H9 (cell line): ENCODE measurements around the gene WBP1L. TPM values are rescaled to one million over a fixed set of nuclear protein-coding genes. Genes with fewer than 3 reads are reported as not detected.

ENCODE experiments used
- DNase-seq: peaks from one replicate; pipeline ENCODE4 v3.0.0-alpha.2; 2017
- H2AFZ ChIP-seq: one replicate; pipeline ENCODE4 v1.6.1; 2013; ENCODE audit warnings: mild to moderate bottlenecking, low read length, control low read depth, moderate library complexity
- H2AK5ac ChIP-seq: 2 replicates; pipeline ENCODE4 v1.6.1; 2013; ENCODE audit warnings: low read length, control low read depth, mixed read lengths; ENCODE audit not compliant: insufficient read length
- H2BK120ac ChIP-seq: one replicate; pipeline ENCODE4 v1.6.1; 2013; ENCODE audit warnings: low read depth, mild to moderate bottlenecking, low read length, control low read depth, inconsistent platforms; ENCODE audit not compliant: poor library complexity, severe bottlenecking
- H2BK12ac ChIP-seq: 2 replicates; pipeline ENCODE4 v1.6.1; 2013; ENCODE audit warnings: low read length, control low read depth, mixed read lengths, low read depth; ENCODE audit not compliant: insufficient read length
- H2BK15ac ChIP-seq: 2 replicates; pipeline ENCODE4 v1.6.1; 2013; ENCODE audit warnings: low read depth, low read length, control low read depth
- H2BK20ac ChIP-seq: one replicate; pipeline ENCODE4 v1.6.1; 2013; ENCODE audit warnings: low read depth, mild to moderate bottlenecking, low read length, control low read depth, inconsistent platforms; ENCODE audit not compliant: poor library complexity, severe bottlenecking
- H2BK5ac ChIP-seq: 2 replicates; pipeline ENCODE4 v1.6.1; 2013; ENCODE audit warnings: low read length, control low read depth, mixed read lengths; ENCODE audit not compliant: insufficient read length
- H3K14ac ChIP-seq: 2 replicates; pipeline ENCODE4 v1.6.1; 2013; ENCODE audit warnings: low read length, control low read depth; ENCODE audit not compliant: insufficient read depth
- H3K18ac ChIP-seq: 2 replicates; pipeline ENCODE4 v1.6.1; 2013; ENCODE audit warnings: low read depth, mild to moderate bottlenecking, mixed read lengths, low read length, control low read depth; ENCODE audit not compliant: insufficient read length
- H3K23ac ChIP-seq: 2 replicates; pipeline ENCODE4 v1.6.1; 2013; ENCODE audit warnings: low read length, control low read depth, mixed read lengths, low read depth; ENCODE audit not compliant: insufficient read length
- H3K23me2 ChIP-seq: 2 replicates; pipeline ENCODE4 v1.6.1; 2013; ENCODE audit warnings: low read depth, mild to moderate bottlenecking, mixed read lengths, low read length, control low read depth; ENCODE audit not compliant: insufficient read length, poor library complexity, severe bottlenecking
- H3K27ac ChIP-seq: 2 replicates; pipeline ENCODE4 v1.5.1; 2013; ENCODE audit warnings: low read length, control low read depth, mixed read lengths, low read depth; ENCODE audit not compliant: insufficient read length
- H3K27me3 ChIP-seq: 2 replicates; pipeline ENCODE4 v1.6.1; 2013; ENCODE audit warnings: low read length, control low read depth, inconsistent platforms; ENCODE audit not compliant: insufficient read depth
- H3K4ac ChIP-seq: 2 replicates; pipeline ENCODE4 v1.6.1; 2013; ENCODE audit warnings: low read depth, mild to moderate bottlenecking, control low read depth, inconsistent platforms, low read length, moderate library complexity
- H3K4me1 ChIP-seq: 2 replicates; pipeline ENCODE4 v1.6.1; 2013; ENCODE audit warnings: low read length, control low read depth, inconsistent platforms; ENCODE audit not compliant: insufficient read depth
- H3K4me2 ChIP-seq: 2 replicates; pipeline ENCODE4 v1.6.1; 2013; ENCODE audit warnings: low read length, control low read depth, mixed read lengths; ENCODE audit not compliant: insufficient read length, insufficient read depth
- H3K56ac ChIP-seq: 2 replicates; pipeline ENCODE4 v1.6.1; 2013; ENCODE audit warnings: low read depth, mild to moderate bottlenecking, mixed read lengths, low read length, control low read depth; ENCODE audit not compliant: insufficient read length
- H3K79me1 ChIP-seq: 2 replicates; pipeline ENCODE4 v1.6.1; 2013; ENCODE audit warnings: low read depth, mild to moderate bottlenecking, moderate library complexity, low read length, control low read depth, inconsistent platforms; ENCODE audit not compliant: insufficient read depth, poor library complexity, severe bottlenecking
- H3K79me2 ChIP-seq: 2 replicates; pipeline ENCODE4 v1.6.1; 2013; ENCODE audit warnings: low read length, control low read depth, inconsistent platforms; ENCODE audit not compliant: insufficient read depth
- H3K9ac ChIP-seq: 2 replicates; pipeline ENCODE4 v1.6.1; 2013; ENCODE audit warnings: low read length, control low read depth, mixed read lengths; ENCODE audit not compliant: insufficient read length; ENCODE audit errors: extremely low read depth
- H3K9me3 ChIP-seq: one replicate; pipeline ENCODE4 v1.6.1; 2013; ENCODE audit warnings: low read depth, low read length, inconsistent platforms; ENCODE audit not compliant: control insufficient read depth
- H3T11ph ChIP-seq: one replicate; pipeline ENCODE4 v1.6.1; 2013; ENCODE audit warnings: mild to moderate bottlenecking, low read length, control low read depth, inconsistent platforms
- H4K20me1 ChIP-seq: one replicate; pipeline ENCODE4 v1.6.1; 2013; ENCODE audit not compliant: control insufficient read depth, insufficient read length, insufficient read depth
- H4K5ac ChIP-seq: 2 replicates; pipeline ENCODE4 v1.6.1; 2013; ENCODE audit warnings: low read depth, mild to moderate bottlenecking, mixed read lengths, low read length, control low read depth; ENCODE audit not compliant: insufficient read length
- H4K8ac ChIP-seq: replicated peaks from 2 replicates; pipeline ENCODE4 v1.6.1; 2013; ENCODE audit warnings: low read length, control low read depth, mixed read lengths, low read depth; ENCODE audit not compliant: insufficient read length
- H4K91ac ChIP-seq: 2 replicates; pipeline ENCODE4 v1.6.1; 2013; ENCODE audit warnings: low read depth, mild to moderate bottlenecking, moderate library complexity, mixed read lengths, low read length, control low read depth; ENCODE audit not compliant: insufficient read length
- H3K27ac Mint-ChIP-seq, 3 experiments: 2 replicates in 2 of 3; 3 replicates in 1 of 3; pipeline ENCODE4 v1.8.0; 2020 to 2021; ENCODE audit warnings: mixed read lengths in 3 of 3, mild to moderate bottlenecking in 1 of 3, moderate library complexity in 1 of 3
- H3K27me3 Mint-ChIP-seq: 2 replicates; pipeline ENCODE4 v1.8.0; 2021; ENCODE audit warnings: low read depth, mild to moderate bottlenecking, moderate library complexity, mixed read lengths
- H3K36me3 Mint-ChIP-seq, 3 experiments: 2 replicates in 2 of 3; 3 replicates in 1 of 3; pipeline ENCODE4 v1.8.0; 2020 to 2021; ENCODE audit warnings: low read depth in 3 of 3, mixed read lengths in 3 of 3; ENCODE audit not compliant: insufficient read depth in 1 of 3
- H3K4me1 Mint-ChIP-seq, 2 experiments: 2 replicates each; pipeline ENCODE4 v1.8.0; 2020; ENCODE audit warnings: mixed read lengths in 2 of 2
- H3K4me3 Mint-ChIP-seq, 2 experiments: 2 replicates in 1 of 2; 3 replicates in 1 of 2; pipeline ENCODE4 v1.8.0; 2020 to 2021; ENCODE audit warnings: mild to moderate bottlenecking in 2 of 2, mixed read lengths in 2 of 2, moderate library complexity in 1 of 2
- H3K9me3 Mint-ChIP-seq, 2 experiments: 2 replicates in 1 of 2; 3 replicates in 1 of 2; pipeline ENCODE4 v1.8.0; 2020; ENCODE audit warnings: mild to moderate bottlenecking in 2 of 2, mixed read lengths in 2 of 2, moderate library complexity in 1 of 2
- WGBS: extraction: QIAGEN DNeasy Blood & Tissue Kit; methylation state at CpG from one replicate; pipeline ENCODE4 v1.1.7; 2013; ENCODE audit warnings: missing lambda C conversion rate, low lambda C conversion rate, mixed read lengths; ENCODE audit not compliant: insufficient read length; ENCODE audit errors: extremely low coverage; 5-methylcytosine and 5-hydroxymethylcytosine counted together
- total RNA-seq: library from RNA; stranded (reverse); gene quantifications from 2 replicates; pipeline ENCODE4 v1.2.1, GENCODE V29; 2021
- TF ChIP-seq, protein P1 (sequence below): fragments of 200-600 bp; sonication (generic); conservative IDR thresholded peaks from 3 replicates; pipeline ENCODE4 v1.8.0; 2021; ENCODE audit warnings: antibody characterized with exemption, mild to moderate bottlenecking

The WBP1L gene
- total RNA-seq, 1 experiment from 2014 or later: 23.8 TPM

- peak overlapping the region in 1 of 3 experiments; percentile 31; a peak in 1 of 7 replicates for H3K27ac Mint-ChIP-seq
- peak overlapping the region in 1 of 2 experiments; percentile 62; a peak in 1 of 5 replicates for H3K4me3 Mint-ChIP-seq
- Histone ChIP-seq H3K9ac (no peak overlapping the region), H3K23me2 (no peaks in the 10 kb centered on the region), H3K4ac (no peak overlapping the region), H2BK12ac (no peak overlapping the region), H4K8ac (no peak overlapping the region), H3K14ac (no peak overlapping the region), H2AK5ac (no peak overlapping the region), H3T11ph (no peak overlapping the region), H3K27me3 (no peaks in the 10 kb centered on the region), H2BK120ac (no peak overlapping the region), H3K4me2 (no peak overlapping the region), H3K56ac (no peak overlapping the region), H2BK15ac (no peak overlapping the region), H3K23ac (no peak overlapping the region), H3K79me1 (peaks cover 2% of the 10 kb centered on the region), H4K5ac (no peak overlapping the region), H4K20me1 (no peaks in the 10 kb centered on the region), H2BK20ac (no peak overlapping the region), H3K18ac (no peak overlapping the region), H3K9me3 (no peaks in the 10 kb centered on the region), H2BK5ac (no peak overlapping the region), H3K79me2 (no peaks in the 10 kb centered on the region), H4K91ac (no peak overlapping the region), H2AFZ (no peak overlapping the region), H3K4me1 (no peaks in the 10 kb centered on the region), H3K27ac (no peak overlapping the region)
- DNase-seq: no peak
- no peaks in the 10 kb centered on the region for H3K27me3 Mint-ChIP-seq
- no CpG with 5 or more reads among the region's 6 CpGs for WGBS
- no peaks in the 10 kb centered on the region for H3K9me3 Mint-ChIP-seq
- peaks cover 4 to 8% (median 5%) of the 10 kb centered on the region in 3 experiments; a peak in 5 of 7 replicates for H3K36me3 Mint-ChIP-seq
- H3K4me1 Mint-ChIP-seq: peaks cover 0 to 1% of the 10 kb centered on the region in 2 experiments; a peak in 1 of 4 replicates
- TF ChIP-seq, protein P1, sequence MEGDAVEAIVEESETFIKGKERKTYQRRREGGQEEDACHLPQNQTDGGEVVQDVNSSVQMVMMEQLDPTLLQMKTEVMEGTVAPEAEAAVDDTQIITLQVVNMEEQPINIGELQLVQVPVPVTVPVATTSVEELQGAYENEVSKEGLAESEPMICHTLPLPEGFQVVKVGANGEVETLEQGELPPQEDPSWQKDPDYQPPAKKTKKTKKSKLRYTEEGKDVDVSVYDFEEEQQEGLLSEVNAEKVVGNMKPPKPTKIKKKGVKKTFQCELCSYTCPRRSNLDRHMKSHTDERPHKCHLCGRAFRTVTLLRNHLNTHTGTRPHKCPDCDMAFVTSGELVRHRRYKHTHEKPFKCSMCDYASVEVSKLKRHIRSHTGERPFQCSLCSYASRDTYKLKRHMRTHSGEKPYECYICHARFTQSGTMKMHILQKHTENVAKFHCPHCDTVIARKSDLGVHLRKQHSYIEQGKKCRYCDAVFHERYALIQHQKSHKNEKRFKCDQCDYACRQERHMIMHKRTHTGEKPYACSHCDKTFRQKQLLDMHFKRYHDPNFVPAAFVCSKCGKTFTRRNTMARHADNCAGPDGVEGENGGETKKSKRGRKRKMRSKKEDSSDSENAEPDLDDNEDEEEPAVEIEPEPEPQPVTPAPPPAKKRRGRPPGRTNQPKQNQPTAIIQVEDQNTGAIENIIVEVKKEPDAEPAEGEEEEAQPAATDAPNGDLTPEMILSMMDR: no peak
Measured at GRCh38 chr10:102704915-102705314, 38.8 kb upstream of the WBP1L start.
